Lung microvascular endothelial cell (primary cell): ENCODE data around the gene RPS14. TPM values are rescaled to one million over a fixed set of nuclear protein-coding genes. Genes with fewer than 3 reads are reported as not detected.

Experiments
- DNase-seq, 2 donors: peaks; one replicate each; pipeline versions ENCODE4 v3.0.0 to v3.0.0-alpha.2; 2010; ENCODE audit warnings: low read depth in 2 of 2
- total RNA-seq: library from RNA; depleted of rRNA; stranded (reverse); fragments of >200 nt; gene quantifications from 2 replicates; pipeline ENCODE4 v1.2.1, GENCODE V29; 2014

Gene RPS14
- 2,426 and 2,980 TPM in 2 replicates for total RNA-seq

DNA sequence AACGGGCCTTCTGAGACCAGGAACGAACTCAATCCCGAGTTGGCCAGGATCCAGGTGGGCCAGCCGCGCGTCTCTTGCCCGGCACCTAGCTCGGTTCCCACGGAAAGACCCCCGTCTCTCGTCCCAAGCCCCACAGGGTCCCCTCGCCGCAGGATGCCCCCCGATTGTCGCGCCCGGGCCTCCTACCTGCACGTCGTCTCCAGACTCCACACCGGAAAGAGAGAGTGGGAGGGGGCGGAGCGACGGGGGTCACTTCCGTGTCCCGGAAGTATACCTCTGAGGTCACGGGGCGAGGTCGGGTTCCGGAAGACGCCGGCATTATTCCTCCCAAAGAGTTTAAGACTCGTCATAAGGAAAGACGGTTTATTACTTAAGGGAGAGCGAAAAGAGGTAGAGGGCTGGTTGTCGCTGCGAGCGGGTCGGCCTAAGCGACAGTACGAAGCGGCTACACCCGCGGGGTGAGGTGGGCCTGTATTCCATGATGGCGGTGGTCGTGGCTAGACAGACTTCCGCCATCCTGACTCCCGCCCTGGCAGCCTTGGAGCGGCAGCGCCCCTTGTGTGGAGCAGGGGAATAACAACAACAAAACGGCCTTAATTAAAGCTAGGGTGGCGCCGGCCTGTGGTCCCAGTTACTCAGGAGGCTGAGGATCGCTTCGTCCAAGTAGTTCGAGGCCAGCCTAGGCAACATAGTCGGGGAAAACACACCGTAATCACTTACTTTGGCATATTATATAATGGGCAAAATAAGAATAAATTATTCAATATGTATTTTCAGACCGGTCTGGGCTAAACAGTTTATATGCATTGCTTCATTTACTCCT is at the start of gene RPS14:
Gene RPS14 (minus strand): TSS at position 223 of the 823 bp plus-strand sequence. CDS start 2,006 bp downstream, outside the sequence.
- peak; percentile 95 to 96 for DNase-seq

DNA sequence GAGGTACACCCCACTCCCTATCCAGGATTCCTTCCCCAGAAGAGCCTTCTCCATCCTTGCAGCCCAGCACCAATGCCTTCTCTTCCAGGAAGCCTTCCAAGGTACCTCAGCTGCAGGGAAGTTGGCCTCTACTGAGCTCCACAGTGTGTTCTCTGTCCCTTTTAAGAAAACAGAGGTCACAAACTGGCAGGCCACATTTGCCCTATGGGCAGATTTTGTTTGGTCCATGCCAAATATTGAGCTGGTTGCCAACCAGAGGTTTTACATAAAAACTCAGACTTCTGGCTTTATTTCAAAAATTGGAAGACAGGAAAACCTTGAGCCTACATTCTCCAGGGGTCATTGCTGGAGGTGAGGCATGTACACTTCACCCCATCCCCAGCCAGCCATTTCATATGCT is 49.4 kb upstream of the RPS14 start:
- no peak for DNase-seq

DNA sequence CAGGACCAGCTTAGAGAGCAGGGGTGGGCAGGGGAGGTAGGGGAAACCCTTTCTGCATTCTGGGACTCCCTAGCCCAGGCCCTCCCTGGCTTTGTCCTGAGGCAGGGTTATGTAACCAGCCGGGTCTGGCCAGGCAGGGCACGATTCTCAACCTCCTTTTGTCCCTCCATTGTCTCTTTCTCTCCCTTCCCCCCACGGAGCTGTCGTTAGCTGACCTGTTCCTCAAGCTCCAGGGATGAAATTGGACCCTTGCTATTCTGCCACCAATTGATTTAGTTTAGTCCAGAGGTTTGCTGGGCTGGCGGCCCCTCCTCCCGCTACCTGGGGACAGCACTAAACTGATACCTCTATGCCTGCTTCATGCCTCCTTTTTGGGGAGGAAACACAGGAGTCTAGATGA is 49.0 kb upstream of the RPS14 start:
- no peak for DNase-seq

DNA sequence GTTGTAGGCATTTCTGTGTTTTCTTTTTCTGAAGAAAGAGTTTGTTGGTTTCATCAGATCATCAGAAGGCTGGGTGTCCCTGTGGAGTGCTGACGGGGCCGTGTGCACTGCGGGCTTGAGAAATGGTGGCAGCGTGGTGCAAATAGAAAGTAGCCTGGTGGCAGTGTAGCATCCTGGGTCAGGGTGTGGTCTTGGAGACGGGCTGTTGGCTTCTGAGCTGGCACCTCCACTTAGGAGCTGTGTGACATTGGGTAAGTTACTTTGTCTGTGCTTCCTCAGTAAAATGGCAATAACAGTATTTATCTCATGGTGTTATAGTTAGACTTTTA is 48.4 kb upstream of the RPS14 start:
- DNase-seq = no peak

DNA sequence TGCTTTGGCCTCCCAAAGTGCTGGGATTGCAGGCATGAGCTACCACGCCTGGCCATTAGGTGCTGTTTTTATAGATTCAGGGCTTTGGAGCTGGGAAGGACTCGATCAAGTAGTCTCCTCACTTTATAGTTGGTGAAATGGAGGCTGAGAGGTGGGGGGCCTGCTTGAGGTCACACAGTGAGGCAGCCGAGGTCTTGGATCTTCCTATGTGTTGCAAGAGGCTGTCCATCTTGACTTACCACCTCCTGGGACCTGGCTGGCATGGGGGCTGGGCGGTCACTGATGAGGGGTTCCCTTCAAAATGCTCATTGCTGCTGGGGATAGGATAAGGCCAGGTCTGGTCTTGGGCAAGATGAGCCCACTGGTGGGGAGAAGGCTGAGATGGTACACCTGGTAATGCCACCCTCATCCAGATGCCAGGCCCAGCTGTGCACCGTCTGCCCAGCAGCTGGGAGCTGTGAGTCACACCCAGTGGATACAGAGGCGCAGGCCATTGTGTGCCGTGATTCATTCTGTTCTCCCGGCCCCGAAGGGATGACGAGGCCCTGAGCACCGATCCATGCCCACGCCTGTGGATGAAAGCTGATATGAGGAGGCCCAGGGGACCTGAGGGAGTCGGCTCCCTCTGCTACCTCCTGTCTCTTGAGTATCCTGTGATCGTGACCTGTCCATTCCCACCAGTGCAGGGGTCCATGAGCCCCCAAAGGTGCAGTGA is 47.9 kb upstream of the RPS14 start:
- peak; percentile 72 to 93 for DNase-seq

DNA sequence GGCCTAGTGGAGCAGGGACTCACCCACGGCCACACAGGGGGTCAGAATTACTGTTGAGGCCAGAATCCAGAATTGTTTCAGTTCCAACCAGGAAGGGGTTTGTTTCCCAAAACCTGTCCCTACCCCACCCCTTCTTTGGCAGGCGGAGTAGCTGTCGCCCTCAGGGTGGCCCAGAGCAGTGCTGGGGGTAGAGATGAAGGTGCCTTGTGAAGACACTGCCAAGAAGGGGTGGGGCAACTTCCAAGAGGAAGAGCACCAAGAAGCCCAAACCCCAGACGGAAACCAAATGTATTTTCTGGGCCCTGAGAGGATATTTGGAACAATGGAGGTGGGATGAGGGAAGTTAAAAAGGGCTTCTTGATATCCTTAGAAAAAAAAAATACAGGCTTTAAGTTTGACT is 47.0 kb upstream of the RPS14 start:
- no peak for DNase-seq

DNA sequence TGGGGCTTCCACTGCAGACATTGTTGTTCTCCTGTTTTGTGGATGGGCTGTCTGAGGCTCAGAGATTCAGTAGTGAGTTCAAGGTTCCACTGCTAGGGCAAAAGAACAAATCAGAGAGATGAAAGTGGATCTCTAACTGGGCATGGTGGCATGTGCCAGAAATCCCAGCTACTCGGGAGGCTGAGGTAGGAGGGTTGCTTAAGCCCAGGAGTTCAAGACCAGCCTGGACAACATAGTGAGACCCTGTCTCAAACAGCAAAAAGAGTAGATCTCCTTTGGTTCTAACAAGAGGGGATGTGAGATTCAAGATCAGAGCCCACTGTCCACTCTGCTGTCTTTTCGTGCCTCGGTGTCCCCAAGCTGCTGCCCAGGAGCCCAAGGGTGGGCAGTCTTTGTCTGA is 46.6 kb upstream of the RPS14 start:
- no peak for DNase-seq

DNA sequence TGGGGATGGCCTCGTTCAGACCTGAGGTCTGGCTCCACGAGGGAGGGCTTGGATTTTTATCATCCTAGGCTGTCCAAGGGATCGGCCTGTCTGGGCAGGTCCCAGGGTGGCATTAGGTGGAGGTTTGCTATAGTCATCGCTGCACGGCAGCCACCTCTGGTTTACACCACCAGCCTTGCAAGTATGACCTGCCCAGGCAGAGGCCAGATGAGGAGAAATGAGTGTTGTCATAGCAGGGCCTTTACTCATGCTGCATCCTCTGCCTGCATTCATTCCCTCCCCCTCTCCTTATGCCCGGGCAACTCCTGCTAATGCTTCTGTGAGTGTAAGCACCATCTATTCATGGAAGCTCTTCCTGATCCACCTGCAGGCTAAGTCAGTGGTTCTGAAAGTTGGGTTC is 43.1 kb upstream of the RPS14 start:
- peak in 1 of 2 donors; percentile 65 for DNase-seq

DNA sequence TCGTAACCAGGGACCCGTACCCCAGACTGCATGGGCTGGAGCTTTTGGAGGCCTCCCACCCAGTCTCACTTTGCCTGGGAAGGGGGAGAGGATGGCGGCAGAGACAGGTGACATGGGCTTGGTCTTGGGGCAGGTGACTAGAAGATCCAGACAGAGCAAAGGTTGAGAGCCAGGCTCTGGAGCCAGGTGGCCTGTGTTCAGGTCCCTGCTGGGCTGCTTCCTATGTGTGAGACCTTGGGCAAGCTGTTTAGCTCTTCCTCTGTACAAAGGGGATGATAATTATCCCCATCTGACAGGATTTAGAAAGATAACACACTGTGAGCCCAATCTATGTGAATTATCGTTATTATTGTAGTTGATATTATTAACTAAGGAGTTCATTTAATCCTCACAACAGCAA is 42.3 kb upstream of the RPS14 start:
- DNase-seq = no peak

DNA sequence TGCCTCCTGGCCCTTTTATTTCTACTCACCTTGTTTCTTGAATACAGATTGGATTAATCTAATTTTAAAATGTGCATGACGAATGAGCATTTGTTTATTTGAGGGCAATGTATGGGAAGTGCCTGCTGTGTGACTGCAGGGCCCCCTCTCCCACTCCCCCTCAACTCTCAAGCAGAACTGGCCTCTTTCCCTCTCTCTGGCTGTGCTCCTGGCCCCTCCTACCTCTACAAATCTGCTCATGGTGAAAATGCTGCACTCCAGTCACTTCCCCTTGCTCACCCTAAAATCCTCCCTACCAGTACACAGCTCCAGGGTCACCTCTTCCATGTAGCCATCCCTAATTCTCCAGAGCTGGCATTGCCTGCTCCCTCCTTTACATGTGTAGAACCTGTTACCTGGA is 41.2 kb upstream of the RPS14 start:
- no peak for DNase-seq

DNA sequence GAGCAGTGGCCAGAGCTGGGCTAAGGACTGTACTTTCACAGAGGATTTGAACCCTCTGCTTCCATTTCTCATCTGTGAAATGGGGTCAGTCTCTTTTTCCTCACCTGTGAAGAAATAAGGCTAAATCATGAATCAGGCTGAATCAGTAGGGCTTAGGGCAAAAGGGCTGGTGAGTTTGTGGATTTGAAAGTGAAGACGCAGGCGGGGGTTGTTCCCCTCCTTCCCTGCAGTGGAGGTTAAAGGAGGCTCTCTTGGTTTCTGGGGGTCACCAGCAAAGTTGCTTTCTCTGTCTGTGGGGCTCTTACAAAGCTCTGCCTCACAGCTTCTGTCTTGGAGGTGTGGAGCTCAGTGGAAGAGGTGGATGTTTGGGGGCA is 40.7 kb upstream of the RPS14 start:
- no peak for DNase-seq

DNA sequence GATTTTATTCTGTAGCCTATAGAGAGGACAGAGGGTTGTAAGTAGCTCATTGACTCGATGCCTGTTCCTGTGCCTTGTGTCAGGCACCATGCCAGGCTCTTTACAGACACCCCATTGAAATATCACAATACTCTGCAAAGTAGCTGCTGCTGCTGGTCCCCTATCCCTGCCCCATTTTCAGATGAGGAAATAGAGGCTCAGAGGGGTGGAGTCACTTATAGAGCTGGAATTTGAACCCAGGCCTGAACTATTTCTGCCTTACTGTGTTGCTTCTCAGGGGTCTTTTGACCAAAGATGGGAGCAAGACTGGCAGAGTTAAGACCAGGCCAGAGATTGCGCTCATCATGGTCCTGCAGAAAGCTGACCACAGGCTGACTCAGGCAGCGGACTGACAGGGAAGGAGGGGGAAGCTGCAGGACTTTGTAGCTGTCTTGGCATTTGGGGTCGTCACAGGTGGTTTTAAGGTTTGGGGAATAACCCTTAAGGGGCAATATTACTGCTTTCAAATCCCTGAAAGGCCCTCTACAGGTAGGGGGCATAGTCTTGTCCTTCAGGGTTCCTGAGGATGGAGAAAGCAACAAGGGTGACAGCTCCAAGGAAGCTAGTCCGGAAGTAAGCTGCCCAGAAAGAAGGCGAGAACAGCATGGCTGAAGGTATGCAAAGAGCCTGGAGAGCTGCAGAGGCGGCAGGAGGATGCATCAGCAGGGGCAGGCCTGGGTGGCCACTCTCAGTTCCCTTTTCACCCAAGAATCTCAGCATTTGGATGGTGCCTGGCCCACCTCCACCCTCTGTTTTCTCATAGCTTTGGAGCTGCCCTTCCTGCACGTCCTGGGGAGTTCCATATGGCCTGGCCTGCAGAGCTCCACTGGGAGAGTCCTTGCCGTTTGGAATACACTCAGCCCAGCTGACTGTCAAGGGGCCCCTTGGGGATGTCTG is 40.1 kb upstream of the RPS14 start:
- peak in 1 of 2 donors; percentile 47 for DNase-seq

DNA sequence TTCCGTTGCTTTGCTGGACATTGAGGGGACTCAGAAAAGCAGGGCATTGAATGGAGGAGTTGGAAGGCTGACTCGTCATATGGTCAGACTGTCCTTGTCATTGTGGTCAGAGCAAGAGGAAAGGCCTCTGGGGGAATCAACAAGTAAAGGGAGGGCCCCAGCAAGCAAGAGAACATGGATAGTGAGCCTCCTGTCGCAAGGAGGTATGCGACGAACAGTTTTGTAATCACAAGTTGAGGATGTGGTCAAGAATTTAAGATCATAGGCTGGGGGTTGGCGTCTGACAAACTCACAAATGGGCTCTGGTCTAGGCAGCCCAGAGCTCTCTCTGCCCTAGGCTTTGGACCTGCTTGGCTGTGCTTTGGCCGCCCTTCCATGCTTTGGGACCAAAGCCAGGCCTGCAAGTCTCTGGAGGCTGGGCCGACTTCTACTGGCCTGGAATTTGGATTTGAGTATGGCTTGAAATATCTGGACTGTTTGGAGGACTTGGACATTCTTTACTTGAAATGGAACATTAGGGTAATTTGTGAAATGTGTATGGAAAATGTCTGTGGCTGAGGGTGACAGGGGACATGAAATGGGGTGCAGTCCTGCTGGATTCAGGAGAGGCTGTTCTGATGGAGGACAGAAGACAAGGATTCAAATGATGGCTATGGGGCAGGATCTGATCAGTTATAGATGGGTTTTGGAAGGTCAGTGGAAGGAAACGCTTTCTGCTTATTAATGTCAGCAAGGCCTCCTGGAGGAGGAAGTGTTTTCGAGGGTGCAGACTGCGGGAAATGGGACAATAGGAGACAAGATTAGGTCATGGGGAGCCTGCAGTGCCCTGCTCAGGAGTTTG is 39.2 kb upstream of the RPS14 start:
- DNase-seq = peak in 1 of 2 donors; percentile 33

DNA sequence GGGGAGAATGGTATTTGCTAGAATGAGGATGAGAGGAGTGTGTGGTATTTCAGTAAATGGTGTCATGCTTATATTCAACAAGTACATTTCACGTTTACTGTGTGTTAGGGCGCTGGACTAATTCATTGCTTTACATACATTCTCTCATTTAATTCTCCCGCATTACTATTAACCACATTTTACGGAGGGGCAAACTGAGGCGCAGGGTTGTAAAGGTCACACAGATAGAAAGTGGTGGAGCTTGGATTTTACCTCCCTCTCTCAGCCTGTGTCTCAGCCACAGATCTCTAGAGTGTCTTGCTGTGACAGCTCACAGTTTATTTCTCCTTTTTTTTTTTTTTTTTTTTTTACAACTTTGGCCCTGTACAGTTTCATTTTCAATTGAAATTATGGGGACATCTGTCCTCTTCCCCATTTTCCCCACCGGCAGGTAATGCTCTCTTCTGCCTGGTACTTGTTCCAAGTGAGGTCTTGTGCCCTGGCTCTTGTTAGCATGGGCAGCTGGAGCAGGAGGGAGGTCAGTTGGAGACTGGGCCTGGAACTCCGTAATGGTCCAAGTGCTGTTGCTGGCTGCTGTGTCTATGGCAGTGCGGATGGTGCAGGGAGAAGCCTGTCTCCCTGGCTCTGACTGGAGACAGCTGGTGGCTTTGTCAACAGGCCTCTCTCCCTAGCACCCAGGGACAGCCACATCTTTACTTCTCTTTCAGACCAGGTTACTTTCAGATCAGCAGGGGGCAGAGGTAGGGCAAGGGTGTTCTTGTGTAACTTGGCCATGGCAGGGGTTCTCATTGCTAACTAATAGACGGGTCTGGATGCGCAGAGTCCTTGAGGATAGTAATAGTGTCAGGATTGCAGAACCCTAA is 37.9 kb upstream of the RPS14 start:
- peak; percentile 23 to 61 for DNase-seq

DNA sequence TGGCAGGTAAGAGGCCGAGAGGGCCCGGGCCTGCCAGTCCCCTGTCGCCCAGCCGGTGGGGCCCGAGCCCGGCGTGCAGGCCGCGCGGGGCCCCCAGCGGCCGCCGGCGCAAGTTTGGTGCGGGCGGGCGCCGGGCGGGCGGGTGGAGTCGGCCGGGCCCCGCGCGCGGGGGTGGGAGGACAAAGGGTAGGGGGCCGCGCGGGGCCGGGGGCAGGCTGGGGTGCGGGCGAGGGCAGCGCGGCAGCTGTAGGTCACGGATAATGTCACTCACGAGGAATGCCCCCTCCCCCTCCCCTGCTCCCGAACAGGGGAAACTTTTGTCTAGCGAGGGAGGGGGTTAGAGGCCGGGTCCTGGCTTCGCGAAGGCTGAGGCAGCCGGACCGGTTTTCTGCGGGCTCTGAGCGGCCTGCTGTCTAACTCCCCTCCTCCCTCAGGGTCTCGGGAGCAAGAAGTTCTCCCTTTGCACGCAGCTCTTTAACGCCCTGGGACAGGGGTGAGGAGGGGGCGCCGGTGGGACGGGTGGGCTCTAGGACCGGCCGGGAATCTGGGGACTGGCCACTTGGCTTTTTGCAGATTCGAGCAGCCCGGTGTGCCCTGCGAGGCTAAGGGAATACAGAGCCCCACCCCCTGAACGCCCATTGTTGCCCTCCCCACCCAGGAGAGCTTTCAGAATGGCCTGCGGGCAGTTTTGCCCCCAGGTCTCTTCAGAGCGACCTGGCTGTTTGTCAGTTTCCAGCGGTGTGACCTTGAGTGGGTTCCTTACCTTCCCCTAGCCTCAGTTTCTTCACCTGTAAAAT is 37.1 kb upstream of the RPS14 start:
- peak; percentile 54 to 69 for DNase-seq

DNA sequence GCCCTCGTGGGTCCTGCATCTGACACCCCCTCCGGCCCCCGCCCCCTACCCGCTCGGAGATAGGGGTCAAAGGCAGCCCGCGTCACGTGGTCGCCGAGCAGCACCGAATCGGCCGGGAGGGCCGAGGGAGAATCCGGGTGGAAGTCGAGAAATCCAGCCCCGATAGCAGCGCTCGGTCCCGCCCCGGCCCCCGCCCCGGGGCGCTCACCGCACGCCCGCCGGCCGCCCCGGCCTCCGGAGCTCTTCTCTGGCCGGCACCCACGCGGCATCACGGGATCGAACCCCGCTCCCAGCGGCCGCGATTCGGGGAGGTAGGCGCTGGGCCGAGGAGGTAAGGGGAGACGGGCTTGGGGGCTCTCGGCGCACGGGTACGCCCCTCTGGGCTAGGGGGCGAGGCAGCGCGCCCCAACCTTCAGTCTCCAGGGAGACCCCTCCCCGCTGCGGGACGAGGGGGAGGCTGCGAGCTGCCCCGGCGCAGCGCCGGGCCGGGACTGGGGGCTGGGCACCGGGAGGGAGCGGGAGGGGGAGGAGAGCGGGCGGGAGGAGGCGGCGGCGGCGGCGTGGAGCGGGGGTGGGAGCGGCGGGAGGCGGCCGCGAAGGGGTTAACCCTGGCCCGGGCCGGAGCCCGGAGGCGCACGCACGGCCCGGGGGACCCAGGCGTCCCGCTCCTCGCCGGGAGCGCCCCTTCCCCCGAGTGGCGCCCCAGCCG is 36.3 kb upstream of the RPS14 start:
- DNase-seq = peak; percentile 51 to 69

DNA sequence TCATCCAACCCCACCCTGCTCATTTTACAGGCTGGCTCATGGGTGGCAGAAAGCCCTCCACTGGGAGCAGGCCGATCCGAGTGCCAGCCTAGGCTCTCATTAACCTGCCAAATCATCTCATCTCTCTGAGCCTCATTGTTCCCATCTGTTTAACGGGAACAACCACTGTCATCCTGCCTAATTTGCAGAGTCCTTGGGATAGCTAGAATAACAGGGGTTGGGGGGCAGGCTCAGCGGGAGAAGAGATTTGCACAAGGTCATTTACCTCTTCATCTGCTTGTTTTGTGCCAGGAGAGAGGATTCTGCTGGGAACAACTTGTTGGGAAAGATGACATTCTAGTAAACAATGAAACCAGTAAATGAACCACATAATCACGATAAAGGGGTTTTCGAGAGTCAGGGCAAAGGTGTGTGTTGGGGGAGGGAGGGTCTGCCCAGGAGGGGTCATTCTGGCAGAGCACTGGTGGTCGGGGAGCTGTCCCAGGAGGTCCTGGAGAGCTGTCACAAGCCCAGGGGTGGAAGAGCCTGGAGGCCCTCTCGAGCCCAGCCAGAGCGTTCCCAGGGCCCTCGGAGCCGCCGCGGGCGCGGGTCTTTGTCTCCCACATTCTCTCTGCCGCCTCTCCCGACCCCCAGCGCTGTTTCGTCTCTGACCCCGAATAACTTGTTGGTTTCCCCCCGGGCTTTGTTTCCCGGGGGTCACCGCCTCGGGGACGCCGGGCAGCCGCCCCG is 35.6 kb upstream of the RPS14 start:
- DNase-seq = no peak

DNA sequence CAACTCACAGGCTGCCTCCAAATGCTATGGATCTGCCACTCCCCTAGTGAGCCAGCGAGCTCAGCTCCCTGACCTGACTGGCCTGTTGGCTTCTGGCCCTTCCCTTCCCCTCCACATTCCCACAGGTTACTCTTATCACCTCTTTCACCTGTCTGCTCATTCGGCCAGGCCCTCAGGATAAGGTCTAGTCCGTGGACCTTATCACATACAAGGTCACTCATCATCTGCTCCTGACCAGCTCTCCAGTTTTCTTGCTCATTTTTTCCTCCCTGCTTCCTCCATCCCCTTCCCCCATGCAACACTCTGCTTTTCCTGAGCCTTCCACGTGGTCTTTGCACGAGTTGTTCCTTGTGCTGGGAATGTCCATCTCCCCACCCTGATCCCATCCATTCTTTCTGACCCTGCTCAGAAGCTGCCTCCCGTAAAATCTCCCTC is 32.5 kb upstream of the RPS14 start:
- DNase-seq = peak in 1 of 2 donors; percentile 38
